SH-SY5Y (cell line): ENCODE data around the gene LIFR.

ENCODE experiments used
- GATA2 ChIP-seq: IDR thresholded peaks from 2 replicates; pipeline ENCODE4 v1.6.1; 2011; ENCODE audit warnings: mild to moderate bottlenecking, low read depth, low read length
- GATA3 ChIP-seq: IDR thresholded peaks from 2 replicates; pipeline ENCODE4 v1.6.1; 2011; ENCODE audit warnings: low read depth, mild to moderate bottlenecking, low read length, moderate library complexity

DNA sequence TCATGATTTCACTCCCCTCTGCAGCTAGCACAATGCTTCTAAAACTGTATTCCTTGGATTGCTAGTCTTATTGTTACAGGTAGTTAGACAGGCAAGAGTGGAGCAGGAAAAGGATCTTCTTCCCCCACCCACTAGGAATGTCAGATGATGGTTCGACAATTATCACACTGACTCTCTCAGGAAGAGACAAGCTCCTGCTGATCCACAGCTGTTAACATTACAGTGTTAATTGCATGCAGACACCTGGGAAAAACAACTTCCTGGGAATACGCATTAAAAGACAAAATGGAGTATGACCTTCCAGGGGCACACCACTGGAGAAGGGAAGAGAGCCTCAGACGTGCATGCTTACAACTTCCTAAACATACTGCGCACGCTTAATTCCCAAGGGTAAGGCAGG is 46.2 kb upstream of the LIFR start:
- no peak for TF ChIP-seq GATA2
- no peak for TF ChIP-seq GATA3
